Left ventricle myocardium inferior (tissue), 1 donor: Measurements from ENCODE around the gene FANCI. TPM values are rescaled to one million over a fixed set of nuclear protein-coding genes. Genes with fewer than 3 reads are reported as not detected.

Experiments used
- DNase-seq: peaks from one replicate; pipeline ENCODE4 v3.0.0-alpha.2; 2020
- H3K27ac ChIP-seq: fragments of 200-600 bp; replicated peaks from 2 replicates; pipeline ENCODE4 v1.8.0; 2021
- H3K27me3 ChIP-seq: fragments of 200-600 bp; 2 replicates; pipeline ENCODE4 v1.8.0; 2021; ENCODE audit warnings: low read depth
- H3K36me3 ChIP-seq: fragments of 200-600 bp; 2 replicates; pipeline ENCODE4 v1.8.0; 2021
- H3K4me1 ChIP-seq: fragments of 200-600 bp; 2 replicates; pipeline ENCODE4 v1.8.0; 2021
- H3K4me3 ChIP-seq: fragments of 200-600 bp; 2 replicates; pipeline ENCODE4 v1.8.0; 2021; ENCODE audit warnings: mild to moderate bottlenecking, moderate library complexity
- H3K9me3 ChIP-seq: fragments of 200-600 bp; replicated peaks from 2 replicates; pipeline ENCODE4 v1.8.0; 2021
- CTCF ChIP-seq: fragments of 200-600 bp; IDR thresholded peaks from 2 replicates; pipeline ENCODE4 v1.8.0; 2021; ENCODE audit warnings: antibody characterized with exemption, mild to moderate bottlenecking, borderline replicate concordance
- intact Hi-C: fragments of 100-400 bp; cut with micrococcal nuclease; formaldehyde crosslinking; loops from one replicate; pipeline ENCODE4 v1.11.0; 2022
- long read RNA-seq: library from polyadenylated mRNA; unstranded; transcript quantifications from one replicate; pipeline ENCODE4 v2.0.0, GENCODE V29; 2021
- total RNA-seq: library from RNA; stranded (reverse); fragmentation: NEBNext Ultra II Directional; extraction: Animal tissue kit (Norgen Biotek cat#: 25700); gene quantifications from one replicate; pipeline ENCODE4 v1.2.1, GENCODE V29; 2021
- donor health status: DM: no; HTN: yes; CAD: no; lungs with severe emphysema.

FANCI gene
- total RNA-seq, result 2.7 TPM
- long read RNA-seq, partial matches to known transcripts, result 1 of 2 reads
- long read RNA-seq, other reads (novel, unspliced or antisense), result 1 of 2 reads

DNA sequence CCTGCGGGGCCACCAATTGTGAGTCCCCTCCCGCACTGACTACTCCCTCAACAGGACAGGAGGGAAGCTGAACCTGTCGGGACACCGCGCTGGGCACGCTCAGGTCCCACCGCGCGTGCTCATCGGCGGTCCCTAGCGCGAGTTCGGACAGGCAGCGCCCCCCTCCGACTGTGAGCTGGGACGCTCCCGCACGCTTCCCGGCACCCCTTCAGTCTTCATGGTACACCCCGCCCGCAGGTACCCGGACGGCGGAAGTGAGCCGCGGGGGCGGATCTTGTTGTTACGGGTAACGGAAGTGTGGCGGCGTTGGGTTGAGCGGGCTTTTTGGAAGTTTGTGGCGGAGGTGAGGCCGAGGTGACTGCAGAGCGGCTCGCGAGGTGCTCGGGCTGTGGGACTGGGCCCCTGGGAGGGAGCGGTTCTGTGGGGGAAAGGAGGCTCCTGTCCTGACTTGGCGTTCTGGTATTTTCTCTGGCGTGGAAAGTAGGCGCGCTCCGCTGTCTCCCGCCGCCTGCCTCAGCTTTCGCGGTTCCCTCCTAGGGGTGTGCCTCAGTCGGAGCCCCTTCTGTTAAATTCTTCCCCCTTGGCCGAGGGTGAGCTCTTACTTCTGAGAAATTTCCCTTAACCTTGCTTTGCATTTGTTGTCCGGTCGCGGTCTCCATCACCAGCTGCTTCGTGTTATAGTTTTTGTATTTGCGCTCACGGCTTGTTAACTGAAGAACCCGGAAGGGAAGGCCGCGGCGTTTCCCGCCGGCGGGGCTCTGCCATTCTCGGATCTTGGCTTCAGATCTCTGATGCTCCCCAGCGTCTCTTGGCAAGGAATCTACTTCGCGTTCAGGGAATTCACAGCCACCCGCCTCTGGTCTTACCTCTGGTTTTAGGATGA lies at the start of gene FANCI:
FANCI (plus strand) TSS at position 289 of the 883 bp plus-strand sequence. CDS start 3,669 bp downstream, outside the sequence.
- intact Hi-C loops, result no loop called here
- DNase-seq, result peak; percentile 96
- H3K27me3 ChIP-seq, result no peaks in the 10 kb centered on the region
- H3K27ac ChIP-seq, result peak within 1 kb of the TSS; percentile 54
- peaks cover 4% of the 10 kb centered on the region for H3K9me3 ChIP-seq
- peaks cover 22% of the 10 kb centered on the region for H3K4me1 ChIP-seq
- peak; percentile 51 for TF ChIP-seq CTCF
- peak within 1 kb of the TSS; percentile 89 for H3K4me3 ChIP-seq
- H3K36me3 ChIP-seq, result no peaks in the 10 kb centered on the region

- Histone ChIP-seq H3K27me3 (no peaks in the 10 kb centered on the region), H3K27ac (peak overlapping the region; percentile 66), H3K9me3 (no peaks in the 10 kb centered on the region), H3K4me3 (no peak overlapping the region), H3K36me3 (peaks cover 87% of the 10 kb centered on the region), H3K4me1 (peaks cover 47% of the 10 kb centered on the region)
- intact Hi-C loops, result no loop called here
- no peak for DNase-seq
- TF ChIP-seq CTCF, result no peak
Observed at GRCh38 chr15:89194608-89195007, 49.2 kb upstream of the FANCI start.

- H3K27me3 ChIP-seq, result no peaks in the 10 kb centered on the region
- TF ChIP-seq CTCF, result no peak
- intact Hi-C loops, result no loop called here
- H3K4me1 ChIP-seq, result peaks cover 59% of the 10 kb centered on the region
- no peaks in the 10 kb centered on the region for H3K9me3 ChIP-seq
- H3K36me3 ChIP-seq, result peaks cover 83% of the 10 kb centered on the region
- peak overlapping the region; percentile 66 for H3K27ac ChIP-seq
- DNase-seq, result no peak
- no peak overlapping the region for H3K4me3 ChIP-seq
Observed at GRCh38 chr15:89195836-89196235, 47.9 kb upstream of the FANCI start.

DNA sequence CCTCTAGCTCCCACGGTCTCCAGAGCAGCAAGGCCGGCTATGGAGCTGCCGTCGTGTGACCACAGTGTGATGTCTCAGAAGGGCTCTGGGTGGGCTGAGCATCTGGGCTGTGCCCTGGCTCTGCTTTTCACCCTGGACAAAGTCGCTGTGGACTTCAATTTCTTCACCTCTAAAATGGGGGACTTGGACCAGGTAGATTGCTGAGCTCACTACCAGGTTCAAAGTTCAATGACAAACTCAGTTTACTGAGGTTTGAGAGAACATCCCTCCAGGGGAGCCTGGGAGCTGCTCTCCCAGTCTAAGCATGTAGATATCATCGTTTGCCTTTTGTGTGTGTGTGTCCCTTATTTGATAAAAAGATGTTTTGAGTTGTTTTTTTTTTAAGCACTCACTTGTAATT lies 47.5 kb upstream of the FANCI start:
- peaks cover 83% of the 10 kb centered on the region for H3K36me3 ChIP-seq
- peak overlapping the region; percentile 66 for H3K27ac ChIP-seq
- intact Hi-C loops, result no loop called here
- H3K27me3 ChIP-seq, result no peaks in the 10 kb centered on the region
- no peak for TF ChIP-seq CTCF
- peaks cover 59% of the 10 kb centered on the region for H3K4me1 ChIP-seq
- H3K4me3 ChIP-seq, result no peak overlapping the region
- H3K9me3 ChIP-seq, result no peaks in the 10 kb centered on the region
- no peak for DNase-seq

- intact Hi-C loops, result no loop called here
- H3K36me3 ChIP-seq, result peaks cover 79% of the 10 kb centered on the region
- DNase-seq, result no peak
Observed at GRCh38 chr15:89196994-89197393, 46.8 kb upstream of the FANCI start.

More at GRCh38 chr15:89196994-89197393, 46.8 kb upstream of the FANCI start:
- peak overlapping the region; percentile 66 for H3K27ac ChIP-seq
- H3K27me3 ChIP-seq, result no peaks in the 10 kb centered on the region
- no peak for TF ChIP-seq CTCF
- H3K4me1 ChIP-seq, result peaks cover 59% of the 10 kb centered on the region
- H3K4me3 ChIP-seq, result no peak overlapping the region
- no peaks in the 10 kb centered on the region for H3K9me3 ChIP-seq
